Peyer's patch (tissue), 4 donors: ENCODE results near the gene PPFIBP1.

Experiments
- CTCF ChIP-seq, 6 experiments: fragments of 450-650 bp in 4 of 6; fragments of 200-600 bp in 2 of 6; sonication (generic) in 1 of 6; IDR thresholded peaks; one replicate each; pipeline ENCODE4 v1.5.1; 2017 to 2019; ENCODE audit warnings: antibody characterized with exemption in 6 of 6, mild to moderate bottlenecking in 3 of 6, moderate library complexity in 1 of 6
- POLR2A ChIP-seq, 2 donors: fragments of 450-650 bp; IDR thresholded peaks; one replicate each; pipeline ENCODE4 v1.5.1; 2017; ENCODE audit warnings: antibody characterized with exemption in 2 of 2, mild to moderate bottlenecking in 2 of 2, moderate library complexity in 2 of 2

DNA sequence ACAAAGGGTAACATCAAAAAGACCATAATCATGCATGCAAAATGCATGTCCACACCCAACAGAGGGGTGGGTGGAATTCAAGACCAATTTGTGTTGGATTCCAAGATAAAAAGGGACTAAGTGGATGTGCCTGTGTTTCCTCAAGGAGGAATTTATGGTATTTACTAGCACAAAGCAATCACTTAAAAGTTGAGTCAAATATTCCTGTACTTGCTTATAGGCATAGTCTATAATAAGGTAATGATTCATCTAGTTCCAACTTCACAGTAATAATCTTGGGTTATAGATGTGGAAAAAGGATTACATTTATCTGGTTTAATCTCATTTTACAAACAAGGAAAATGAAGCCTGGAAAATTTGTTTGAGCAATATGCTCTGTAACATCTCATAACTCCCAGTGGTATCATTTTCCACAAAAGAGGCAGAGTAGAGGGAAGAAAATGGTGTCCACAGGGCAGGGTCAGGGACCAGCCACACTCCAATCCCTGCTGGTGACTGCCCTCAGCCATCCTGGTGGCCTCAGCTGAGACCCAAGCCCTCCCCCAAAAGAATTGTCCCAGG lies 91.4 kb downstream of the PPFIBP1 start:
- TF ChIP-seq CTCF (IDR thresholded peaks at IDR 0.05) (no peak), POLR2A (IDR thresholded peaks at IDR 0.05) (no peak)
